ENCODE data around the gene AP5Z1.

DNA sequence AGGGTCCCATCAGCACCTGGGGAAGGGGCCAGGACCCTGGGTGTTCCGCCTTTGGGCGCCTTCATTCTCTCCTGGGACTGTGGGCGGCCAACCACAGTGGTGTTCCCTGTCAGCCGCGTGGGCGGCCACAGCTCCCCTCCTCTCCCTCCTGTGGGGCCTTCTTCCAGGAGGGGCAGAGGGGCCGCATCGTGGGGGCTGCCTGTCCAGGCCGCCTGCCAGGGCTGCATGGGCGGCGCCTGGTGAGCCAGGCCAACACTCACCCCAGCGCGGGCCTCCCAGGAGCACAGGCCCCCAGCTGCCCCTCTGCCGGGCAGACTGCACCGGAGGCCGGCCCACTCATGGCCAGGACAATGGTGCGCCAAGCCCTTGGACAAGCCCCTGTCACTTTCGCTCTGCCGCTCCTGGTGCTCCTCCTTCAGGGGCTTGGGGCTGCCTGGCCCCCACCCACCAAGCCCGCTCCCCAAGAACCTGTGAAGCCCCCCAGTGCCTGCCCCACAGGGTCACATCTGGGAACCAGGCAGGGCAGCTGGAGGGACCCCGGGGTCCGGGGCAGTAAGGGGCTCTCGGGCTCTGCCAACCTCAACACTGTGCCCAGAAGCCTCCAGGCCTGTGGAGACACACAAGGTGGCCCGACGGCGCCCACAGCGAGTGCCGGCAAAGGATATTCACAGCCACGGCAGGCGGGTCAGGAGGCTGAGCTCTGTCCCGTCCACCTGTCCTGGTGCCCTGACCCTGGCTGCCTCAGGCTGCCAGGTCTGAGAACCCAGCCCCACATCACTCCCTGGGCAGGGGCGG, 42.8 kb downstream of the AP5Z1 start:
- TF ChIP-seq, protein P1, sequence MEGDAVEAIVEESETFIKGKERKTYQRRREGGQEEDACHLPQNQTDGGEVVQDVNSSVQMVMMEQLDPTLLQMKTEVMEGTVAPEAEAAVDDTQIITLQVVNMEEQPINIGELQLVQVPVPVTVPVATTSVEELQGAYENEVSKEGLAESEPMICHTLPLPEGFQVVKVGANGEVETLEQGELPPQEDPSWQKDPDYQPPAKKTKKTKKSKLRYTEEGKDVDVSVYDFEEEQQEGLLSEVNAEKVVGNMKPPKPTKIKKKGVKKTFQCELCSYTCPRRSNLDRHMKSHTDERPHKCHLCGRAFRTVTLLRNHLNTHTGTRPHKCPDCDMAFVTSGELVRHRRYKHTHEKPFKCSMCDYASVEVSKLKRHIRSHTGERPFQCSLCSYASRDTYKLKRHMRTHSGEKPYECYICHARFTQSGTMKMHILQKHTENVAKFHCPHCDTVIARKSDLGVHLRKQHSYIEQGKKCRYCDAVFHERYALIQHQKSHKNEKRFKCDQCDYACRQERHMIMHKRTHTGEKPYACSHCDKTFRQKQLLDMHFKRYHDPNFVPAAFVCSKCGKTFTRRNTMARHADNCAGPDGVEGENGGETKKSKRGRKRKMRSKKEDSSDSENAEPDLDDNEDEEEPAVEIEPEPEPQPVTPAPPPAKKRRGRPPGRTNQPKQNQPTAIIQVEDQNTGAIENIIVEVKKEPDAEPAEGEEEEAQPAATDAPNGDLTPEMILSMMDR (conservative IDR thresholded peaks at IDR 0.05 in 1 of 2, IDR thresholded peaks at IDR 0.05 in 1 of 2; ENCODE audit: low read depth in 1 of 2, low read length in 2 of 2), result no peak
- no peak for TF ChIP-seq EZH2 (IDR thresholded peaks at IDR 0.05; ENCODE audit: low read length, missing control alignments)
